ENCODE data around the gene RBM12. TPM values are rescaled to one million over a fixed set of nuclear protein-coding genes. Genes with fewer than 3 reads are reported as not detected.

The RBM12 gene
- total RNA-seq, 1 experiment from 2014 or later = 100 TPM

DNA sequence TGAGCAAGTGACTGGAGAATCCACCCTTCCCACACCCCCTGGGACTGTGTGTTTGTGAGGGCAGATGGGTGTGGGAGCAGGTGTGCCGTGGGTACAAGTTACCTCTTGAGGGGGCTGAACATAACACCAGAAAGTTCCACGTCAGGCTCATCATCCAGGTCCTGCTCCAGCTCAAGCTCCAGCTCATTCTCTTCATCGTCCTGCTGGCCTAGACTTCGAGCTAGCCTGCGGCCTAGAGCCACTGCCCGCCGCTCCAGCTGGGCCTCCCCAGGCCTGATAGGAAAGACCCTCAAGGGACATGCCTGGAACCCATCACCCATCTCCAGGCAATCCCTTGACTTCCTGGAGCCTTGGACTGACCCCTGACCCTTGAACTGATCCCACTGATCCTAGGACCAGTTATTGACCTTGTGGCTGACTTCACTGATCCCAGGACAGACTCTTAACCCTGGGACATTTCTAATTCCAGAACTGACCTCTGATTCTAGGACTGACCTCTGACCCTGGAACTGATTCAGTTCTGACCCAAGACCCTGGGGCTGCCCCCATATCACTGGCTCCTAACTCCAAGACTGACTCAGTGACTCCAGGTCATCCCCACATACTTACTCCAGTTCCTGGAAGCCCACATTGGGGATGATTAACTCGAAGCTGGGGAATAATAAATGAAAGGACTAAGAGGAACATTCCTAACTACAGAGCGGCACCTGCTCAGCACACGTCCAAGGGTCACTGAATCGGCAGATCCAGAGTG lies 60.8 kb downstream of the RBM12 start:
- TF ChIP-seq SIN3A (IDR thresholded peaks at IDR 0.05; ENCODE audit: borderline replicate concordance, insufficient read depth, low read depth, low read length) (no peak), CTCF (IDR thresholded peaks at IDR 0.05) (no peak), TCF7L2 (IDR thresholded peaks at IDR 0.05; ENCODE audit: low read depth, low read length) (no peak), REST (IDR thresholded peaks at IDR 0.05; ENCODE audit: insufficient read depth in 1 of 2, low read depth in 2 of 2, low read length in 1 of 2) (no peak), POLR2AphosphoS5 (IDR thresholded peaks at IDR 0.05; ENCODE audit: low read depth, low read length) (no peak)
- no peak overlapping the region for H3K27ac ChIP-seq (ENCODE audit: low read length)
- no peaks in the 10 kb centered on the region for H3K9me3 ChIP-seq (ENCODE audit: control insufficient read depth, insufficient read depth, low read depth, low read length)
- in situ Hi-C loops (cut with HindIII; ENCODE audit: low pct_unique_long_range_greater_than_20kb, low sequenced_read_pairs) = no loop called here
- H3K36me3 ChIP-seq (ENCODE audit: control insufficient read depth, insufficient read depth, low read length) = no peaks in the 10 kb centered on the region
- no peaks in the 10 kb centered on the region for H3K4me1 ChIP-seq (ENCODE audit: control insufficient read depth, insufficient read depth, low read length)
- ATAC-seq (no peak; the same call in 1 of the 2 replicates), DNase-seq (ENCODE audit: low read depth, low spot score) (no peak)
- H3K4me3 ChIP-seq (ENCODE audit: low read depth in 2 of 2, low read length in 2 of 2) = no peak overlapping the region
- CTCF ChIA-PET = interaction anchor here (0.6 kb wide), 3 partner anchors 82 to 1200 kb away, joined by 4 to 6 read pairs (median 6); no protein-coding TSS in a partner anchor
- POLR2A ChIA-PET = no interaction called here
- no TSS peak for BruUV-seq (replicated peaks)
- intact Hi-C loops (cut with micrococcal nuclease; ENCODE audit: unreplicated experiment) = no loop called here
- no peaks in the 10 kb centered on the region for H3K27me3 ChIP-seq (ENCODE audit: control insufficient read depth, insufficient read depth, low read length)

DNA sequence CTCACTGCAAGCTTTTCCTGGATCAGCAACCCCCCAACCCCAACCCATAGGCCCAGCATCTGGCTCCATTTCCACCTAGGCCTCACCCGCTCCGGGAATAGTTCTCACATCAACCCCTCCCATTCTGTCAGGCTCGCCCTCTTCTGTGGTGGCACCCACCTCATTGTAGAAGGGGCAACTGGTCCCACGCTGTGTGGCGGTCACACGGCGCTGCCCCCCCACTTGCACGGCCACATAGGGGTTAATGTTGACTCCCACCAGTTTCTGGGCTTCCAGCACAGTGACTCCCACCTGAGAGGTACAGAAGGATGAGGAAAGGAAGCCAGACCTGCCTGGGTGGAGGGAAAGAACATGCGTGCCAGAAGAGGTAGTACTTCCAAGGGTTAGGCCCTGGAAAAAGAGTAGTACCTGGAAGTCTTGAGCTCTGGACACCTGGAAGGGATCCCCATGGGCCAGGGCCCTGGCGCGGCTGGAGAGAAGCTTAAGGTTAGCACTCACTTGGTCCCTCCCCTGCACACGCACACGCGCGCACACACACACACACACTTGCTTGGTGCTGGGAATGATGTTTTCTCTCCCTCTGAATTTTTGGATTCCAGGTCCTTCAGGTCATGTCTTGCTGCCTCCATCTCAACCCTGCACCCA lies 61.7 kb downstream of the RBM12 start:
- H3K27ac ChIP-seq (ENCODE audit: low read length) = no peak overlapping the region
- no peaks in the 10 kb centered on the region for H3K36me3 ChIP-seq (ENCODE audit: control insufficient read depth, insufficient read depth, low read length)
- H3K4me3 ChIP-seq (ENCODE audit: low read depth in 2 of 2, low read length in 2 of 2) = no peak overlapping the region
- no peak for DNase-seq (ENCODE audit: low read depth, low spot score)
- no peaks in the 10 kb centered on the region for H3K4me1 ChIP-seq (ENCODE audit: control insufficient read depth, insufficient read depth, low read length)
- TF ChIP-seq REST (IDR thresholded peaks at IDR 0.05; ENCODE audit: insufficient read depth in 1 of 2, low read depth in 2 of 2, low read length in 1 of 2) (no peak), POLR2AphosphoS5 (IDR thresholded peaks at IDR 0.05; ENCODE audit: low read depth, low read length) (no peak), CTCF (IDR thresholded peaks at IDR 0.05) (no peak), TCF7L2 (IDR thresholded peaks at IDR 0.05; ENCODE audit: low read depth, low read length) (no peak), SIN3A (IDR thresholded peaks at IDR 0.05; ENCODE audit: borderline replicate concordance, insufficient read depth, low read depth, low read length) (no peak)
- H3K27me3 ChIP-seq (ENCODE audit: control insufficient read depth, insufficient read depth, low read length) = no peaks in the 10 kb centered on the region
- no peaks in the 10 kb centered on the region for H3K9me3 ChIP-seq (ENCODE audit: control insufficient read depth, insufficient read depth, low read depth, low read length)
- POLR2A ChIA-PET = no interaction called here
- ATAC-seq = no peak
- in situ Hi-C loops (cut with HindIII; ENCODE audit: low pct_unique_long_range_greater_than_20kb, low sequenced_read_pairs) = no loop called here
- no TSS peak for BruUV-seq (replicated peaks)
- CTCF ChIA-PET = no interaction called here
- intact Hi-C loops (cut with micrococcal nuclease; ENCODE audit: unreplicated experiment) = no loop called here
